ENCODE results near the gene TAOK1. TPM values are rescaled to one million over a fixed set of nuclear protein-coding genes. Genes with fewer than 3 reads are reported as not detected.
A peak's percentile ranks its signal among the peaks of the same experiment; 100 is the strongest.

The TAOK1 gene
- total and polyA plus RNA-seq, 4 experiments from 2014 or later, result 3.9 to 72.0 (median 37.6) TPM

GRCh38 chr17:29407856-29408255 lies 17.7 kb downstream of the TAOK1 start:
- no peaks in the 10 kb centered on the region for H3K27me3 ChIP-seq (ENCODE audit: insufficient read depth, low read length)
- peaks cover 19 to 39% of the 10 kb centered on the region in 2 donors for H3K36me3 Mint-ChIP-seq
- ChIA-PET POLR2A (ENCODE audit: partially characterized antibody) (no interaction called here), CTCF (ENCODE audit: partially characterized antibody) (interaction anchor here (3.5 kb wide), 1 partner anchor 38 kb away, joined by 10 read pairs; no protein-coding TSS in a partner anchor)
- H3K9me3 Mint-ChIP-seq, result no peaks in the 10 kb centered on the region
- H3K27ac ChIP-seq (ENCODE audit: low read depth, low read length), result no peak overlapping the region
- H3K4me1 Mint-ChIP-seq, result peaks cover 35 to 55% (median 44%) of the 10 kb centered on the region in 4 donors
- no peak overlapping the region for H3K4me3 Mint-ChIP-seq
- peak overlapping the region in 2 of 7 donors; percentile 56 to 77 for H3K27ac Mint-ChIP-seq
- no peaks in the 10 kb centered on the region for H3K9me3 ChIP-seq (ENCODE audit: control insufficient read depth in 1 of 2, low read length in 2 of 2)
- no peak for DNase-seq
- H3K4me1 ChIP-seq (ENCODE audit: insufficient read depth, low read length), result peaks cover 20% of the 10 kb centered on the region
- H3K36me3 ChIP-seq (ENCODE audit: insufficient read depth, low read length), result no peaks in the 10 kb centered on the region
- no peak overlapping the region for H3K4me3 ChIP-seq (ENCODE audit: low read length in 2 of 2)
- intact Hi-C loops (cut with micrococcal nuclease), result no loop called here
- no peaks in the 10 kb centered on the region for H3K27me3 Mint-ChIP-seq

DNA sequence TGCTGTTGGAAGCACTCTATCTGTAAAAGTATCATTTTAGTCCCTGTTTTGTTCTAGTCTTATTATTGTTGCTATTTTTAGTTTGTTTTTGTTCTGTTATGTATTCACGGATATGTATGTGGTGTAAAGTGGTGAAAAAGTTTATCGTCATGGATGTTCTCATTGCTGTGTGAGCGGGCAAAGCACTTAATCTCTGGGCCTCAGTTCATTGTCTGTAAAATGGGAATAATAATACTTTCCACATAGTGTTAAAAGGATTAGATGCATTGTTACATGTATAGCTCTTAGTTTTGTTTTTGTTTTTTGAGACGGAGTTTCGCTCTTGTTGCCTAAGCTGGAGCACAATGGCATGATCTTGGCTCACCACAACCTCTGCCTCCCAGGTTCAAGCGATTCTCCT lies 19.8 kb downstream of the TAOK1 start:
- CTCF ChIA-PET (ENCODE audit: partially characterized antibody), result interaction anchor here (3.5 kb wide), 1 partner anchor 40 kb away, joined by 10 read pairs; no protein-coding TSS in a partner anchor
- Histone ChIP-seq H3K36me3 (ENCODE audit: insufficient read depth, low read length) (no peaks in the 10 kb centered on the region), H3K27ac (ENCODE audit: low read depth, low read length) (no peak overlapping the region), H3K27me3 (ENCODE audit: insufficient read depth, low read length) (no peaks in the 10 kb centered on the region), H3K4me3 (ENCODE audit: low read length in 2 of 2) (no peak overlapping the region), H3K9me3 (ENCODE audit: control insufficient read depth in 1 of 2, low read length in 2 of 2) (no peaks in the 10 kb centered on the region), H3K4me1 (ENCODE audit: insufficient read depth, low read length) (peaks cover 15% of the 10 kb centered on the region)
- Mint-ChIP-seq H3K9me3 (no peaks in the 10 kb centered on the region), H3K4me1 (peaks cover 30 to 50% (median 38%) of the 10 kb centered on the region in 4 donors), H3K27ac (peak overlapping the region in 2 of 7 donors; percentile 22 to 23), H3K4me3 (no peak overlapping the region), H3K27me3 (no peaks in the 10 kb centered on the region), H3K36me3 (peaks cover 12 to 37% of the 10 kb centered on the region in 2 donors)
- no peak for DNase-seq
- POLR2A ChIA-PET (ENCODE audit: partially characterized antibody), result no interaction called here
- intact Hi-C loops (cut with micrococcal nuclease), result no loop called here

DNA sequence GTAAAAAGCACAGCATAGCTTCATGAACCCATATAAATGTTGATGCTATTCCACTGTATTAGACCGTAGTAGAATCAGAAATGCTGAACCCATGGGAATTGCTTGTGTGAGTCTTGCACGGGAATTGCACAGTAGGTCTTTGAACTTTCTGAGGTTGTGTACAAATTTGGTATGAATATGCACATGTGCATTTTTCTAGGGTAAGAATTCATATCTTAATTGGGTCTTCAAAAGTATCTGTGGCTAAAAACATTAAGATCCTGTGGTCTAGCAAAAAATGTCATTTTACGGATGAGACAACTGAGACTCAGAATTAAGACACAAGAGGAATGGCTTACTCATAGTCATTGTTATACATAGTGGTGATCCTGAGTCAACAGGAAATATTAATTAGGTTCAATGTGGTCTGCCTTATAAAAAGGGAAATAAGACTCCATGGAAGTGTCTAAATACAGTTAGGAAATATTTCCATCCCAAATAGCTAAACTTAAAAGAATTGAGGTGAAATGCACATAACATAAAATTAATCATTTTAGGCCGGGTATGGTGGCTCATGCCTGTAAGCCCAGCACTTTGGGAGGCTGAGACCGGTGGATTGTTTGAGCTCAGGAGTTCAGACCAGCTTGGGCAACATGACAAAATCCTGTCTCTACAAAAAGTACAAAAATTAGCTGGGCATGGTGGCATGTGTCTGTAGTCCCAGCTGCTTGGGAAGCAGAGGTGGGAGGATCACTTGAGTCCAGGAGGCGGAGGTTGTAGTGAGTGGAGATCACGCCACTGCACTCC lies 22.8 kb downstream of the TAOK1 start:
- H3K27ac ChIP-seq (ENCODE audit: low read depth, low read length), result no peak overlapping the region
- CTCF ChIA-PET (ENCODE audit: partially characterized antibody), result interaction anchor here (1.9 to 2.1 kb wide), 2 partner anchors 43 to 124 kb away, joined by 5 to 8 read pairs; no protein-coding TSS in a partner anchor

DNA sequence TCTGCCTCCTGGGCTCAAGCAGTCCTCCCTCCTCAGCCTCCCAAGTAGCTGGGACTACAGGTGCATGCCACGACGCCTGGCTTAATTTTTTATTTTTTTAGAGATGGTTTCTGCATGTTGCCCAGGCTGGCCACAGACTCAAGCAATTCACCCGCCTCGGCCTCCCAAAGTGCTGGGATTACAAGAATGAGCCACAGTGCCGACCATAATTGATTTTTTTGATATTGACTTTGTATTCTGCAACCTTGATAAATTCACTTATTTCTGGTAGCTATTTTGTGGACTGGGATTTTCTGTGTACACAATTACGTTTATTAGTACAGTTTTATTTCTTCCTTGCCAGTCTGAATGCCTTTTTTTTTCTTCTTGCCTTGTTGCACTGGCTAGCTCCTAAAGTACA lies 30.0 kb downstream of the TAOK1 start:
- DNase-seq, result no peak
- intact Hi-C loops (cut with micrococcal nuclease), result no loop called here
- no peaks in the 10 kb centered on the region for H3K9me3 ChIP-seq (ENCODE audit: control insufficient read depth in 1 of 2, low read length in 2 of 2)
- H3K27ac ChIP-seq (ENCODE audit: low read depth, low read length), result no peak overlapping the region
- ChIA-PET CTCF (ENCODE audit: partially characterized antibody) (interaction anchor here (0.8 kb wide), 1 partner anchor 50 kb away, joined by 3 read pairs; no protein-coding TSS in a partner anchor), POLR2A (ENCODE audit: partially characterized antibody) (no interaction called here)
- no peak overlapping the region for H3K4me3 ChIP-seq (ENCODE audit: low read length in 2 of 2)
- H3K36me3 ChIP-seq (ENCODE audit: insufficient read depth, low read length), result no peaks in the 10 kb centered on the region
- Mint-ChIP-seq H3K4me3 (no peak overlapping the region), H3K4me1 (peaks cover 11 to 32% (median 15%) of the 10 kb centered on the region in 4 donors), H3K36me3 (peaks cover 11 to 28% of the 10 kb centered on the region in 2 donors), H3K27ac (no peak overlapping the region), H3K9me3 (no peaks in the 10 kb centered on the region), H3K27me3 (no peaks in the 10 kb centered on the region)
- H3K27me3 ChIP-seq (ENCODE audit: insufficient read depth, low read length), result no peaks in the 10 kb centered on the region
- H3K4me1 ChIP-seq (ENCODE audit: insufficient read depth, low read length), result no peaks in the 10 kb centered on the region

More for the DNA sequence above, 22.8 kb downstream of the TAOK1 start:
- Mint-ChIP-seq H3K27ac (peak overlapping the region in 4 of 7 donors; percentile 2 to 48 (median 23)), H3K27me3 (no peaks in the 10 kb centered on the region), H3K4me1 (peaks cover 26 to 38% (median 31%) of the 10 kb centered on the region in 4 donors), H3K4me3 (no peak overlapping the region), H3K36me3 (peaks cover 7 to 31% of the 10 kb centered on the region in 2 donors), H3K9me3 (no peaks in the 10 kb centered on the region)
- intact Hi-C loops (cut with micrococcal nuclease), result no loop called here
- no peaks in the 10 kb centered on the region for H3K9me3 ChIP-seq (ENCODE audit: control insufficient read depth in 1 of 2, low read length in 2 of 2)
- POLR2A ChIA-PET (ENCODE audit: partially characterized antibody), result no interaction called here
- H3K36me3 ChIP-seq (ENCODE audit: insufficient read depth, low read length), result no peaks in the 10 kb centered on the region
- no peak for DNase-seq
- no peaks in the 10 kb centered on the region for H3K27me3 ChIP-seq (ENCODE audit: insufficient read depth, low read length)
- no peak overlapping the region for H3K4me3 ChIP-seq (ENCODE audit: low read length in 2 of 2)
- peaks cover 7% of the 10 kb centered on the region for H3K4me1 ChIP-seq (ENCODE audit: insufficient read depth, low read length)

GRCh38 chr17:29430275-29430674 lies 40.1 kb downstream of the TAOK1 start:
- intact Hi-C loops (cut with micrococcal nuclease), result no loop called here
- H3K36me3 Mint-ChIP-seq, result peaks cover 7 to 14% of the 10 kb centered on the region in 2 donors
- no peaks in the 10 kb centered on the region for H3K9me3 Mint-ChIP-seq
- no peaks in the 10 kb centered on the region for H3K27me3 Mint-ChIP-seq
- H3K4me3 ChIP-seq (ENCODE audit: low read length in 2 of 2), result no peak overlapping the region
- no peaks in the 10 kb centered on the region for H3K9me3 ChIP-seq (ENCODE audit: control insufficient read depth in 1 of 2, low read length in 2 of 2)
- ChIA-PET CTCF (ENCODE audit: partially characterized antibody) (no interaction called here), POLR2A (ENCODE audit: partially characterized antibody) (no interaction called here)
- no peak for DNase-seq
- no peak overlapping the region for H3K27ac Mint-ChIP-seq
- H3K4me1 Mint-ChIP-seq, result peaks cover 25 to 67% (median 36%) of the 10 kb centered on the region in 4 donors
- no peaks in the 10 kb centered on the region for H3K27me3 ChIP-seq (ENCODE audit: insufficient read depth, low read length)
- H3K4me1 ChIP-seq (ENCODE audit: insufficient read depth, low read length), result peaks cover 18% of the 10 kb centered on the region
- H3K4me3 Mint-ChIP-seq, result no peak overlapping the region
- H3K27ac ChIP-seq (ENCODE audit: low read depth, low read length), result no peak overlapping the region
- no peaks in the 10 kb centered on the region for H3K36me3 ChIP-seq (ENCODE audit: insufficient read depth, low read length)

GRCh38 chr17:29433541-29433940 lies 43.4 kb downstream of the TAOK1 start:
- no peak for DNase-seq
- POLR2A ChIA-PET (ENCODE audit: partially characterized antibody), result no interaction called here

DNA sequence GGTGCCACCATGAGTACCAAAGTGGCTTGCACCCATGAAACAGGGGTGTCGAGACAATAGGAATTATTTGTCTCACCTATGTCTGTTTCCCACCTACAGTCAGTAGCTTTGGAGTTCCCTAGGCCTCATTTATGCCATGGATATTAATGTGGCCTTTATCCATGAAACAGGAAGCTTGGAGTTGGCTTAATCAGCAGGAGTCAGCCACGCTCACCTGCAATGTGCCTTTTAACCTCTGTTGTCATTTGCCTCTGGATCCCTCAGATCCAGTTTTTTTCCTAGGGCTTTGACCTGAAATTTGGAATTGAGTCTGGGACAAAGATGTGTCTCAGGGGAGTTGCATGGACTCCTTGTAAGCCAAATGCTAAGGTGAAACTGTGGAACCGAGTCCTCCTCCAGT lies 44.4 kb downstream of the TAOK1 start:
- H3K36me3 Mint-ChIP-seq, result peaks cover 7 to 8% of the 10 kb centered on the region in 2 donors
- peaks cover 18% of the 10 kb centered on the region for H3K4me1 ChIP-seq (ENCODE audit: insufficient read depth, low read length)
- peak overlapping the region in 1 of 7 donors; percentile 56 for H3K27ac Mint-ChIP-seq
- no peak for DNase-seq
- H3K27ac ChIP-seq (ENCODE audit: low read depth, low read length), result no peak overlapping the region
- no peak overlapping the region for H3K4me3 ChIP-seq (ENCODE audit: low read length in 2 of 2)
- H3K4me1 Mint-ChIP-seq, result peaks cover 21 to 47% (median 28%) of the 10 kb centered on the region in 4 donors
- H3K9me3 Mint-ChIP-seq, result no peaks in the 10 kb centered on the region
- ChIA-PET CTCF (ENCODE audit: partially characterized antibody) (no interaction called here), POLR2A (ENCODE audit: partially characterized antibody) (no interaction called here)
- no peaks in the 10 kb centered on the region for H3K27me3 Mint-ChIP-seq
- no peak overlapping the region for H3K4me3 Mint-ChIP-seq
- H3K27me3 ChIP-seq (ENCODE audit: insufficient read depth, low read length), result no peaks in the 10 kb centered on the region
- no peaks in the 10 kb centered on the region for H3K36me3 ChIP-seq (ENCODE audit: insufficient read depth, low read length)
- intact Hi-C loops (cut with micrococcal nuclease), result no loop called here
- H3K9me3 ChIP-seq (ENCODE audit: control insufficient read depth in 1 of 2, low read length in 2 of 2), result no peaks in the 10 kb centered on the region

More at GRCh38 chr17:29433541-29433940, 43.4 kb downstream of the TAOK1 start:
- H3K4me3 ChIP-seq (ENCODE audit: low read length in 2 of 2), result no peak overlapping the region
- intact Hi-C loops (cut with micrococcal nuclease), result no loop called here
- Mint-ChIP-seq H3K27me3 (no peaks in the 10 kb centered on the region), H3K27ac (peak overlapping the region in 3 of 7 donors; percentile 30 to 73 (median 42)), H3K9me3 (no peaks in the 10 kb centered on the region), H3K4me3 (no peak overlapping the region), H3K36me3 (peaks cover 6 to 7% of the 10 kb centered on the region in 2 donors), H3K4me1 (peaks cover 21 to 52% (median 25%) of the 10 kb centered on the region in 4 donors)
- CTCF ChIA-PET (ENCODE audit: partially characterized antibody), result interaction anchor here (0.6 kb wide), 1 partner anchor 141 kb away, joined by 3 read pairs; no protein-coding TSS in a partner anchor
- H3K27ac ChIP-seq (ENCODE audit: low read depth, low read length), result no peak overlapping the region
- H3K9me3 ChIP-seq (ENCODE audit: control insufficient read depth in 1 of 2, low read length in 2 of 2), result no peaks in the 10 kb centered on the region
- H3K4me1 ChIP-seq (ENCODE audit: insufficient read depth, low read length), result peaks cover 18% of the 10 kb centered on the region
- no peaks in the 10 kb centered on the region for H3K36me3 ChIP-seq (ENCODE audit: insufficient read depth, low read length)
- no peaks in the 10 kb centered on the region for H3K27me3 ChIP-seq (ENCODE audit: insufficient read depth, low read length)

Measured in CD4-positive, alpha-beta memory T cell (primary cell).